ENCODE data around the gene SLAIN2. TPM values are rescaled to one million over a fixed set of nuclear protein-coding genes. Genes with fewer than 3 reads are reported as not detected.
"Not testable (repeated sequence)": the region's sequence is repeated elsewhere in the genome, so short reads cannot be mapped to it uniquely, and the experiment has no call there.

SLAIN2 gene
- total RNA-seq, 1 donor from 2014 or later, result 42.8 TPM

GRCh38 chr4:48446642-48447041, 105.3 kb downstream of the SLAIN2 start:
- TF ChIP-seq, protein P1, sequence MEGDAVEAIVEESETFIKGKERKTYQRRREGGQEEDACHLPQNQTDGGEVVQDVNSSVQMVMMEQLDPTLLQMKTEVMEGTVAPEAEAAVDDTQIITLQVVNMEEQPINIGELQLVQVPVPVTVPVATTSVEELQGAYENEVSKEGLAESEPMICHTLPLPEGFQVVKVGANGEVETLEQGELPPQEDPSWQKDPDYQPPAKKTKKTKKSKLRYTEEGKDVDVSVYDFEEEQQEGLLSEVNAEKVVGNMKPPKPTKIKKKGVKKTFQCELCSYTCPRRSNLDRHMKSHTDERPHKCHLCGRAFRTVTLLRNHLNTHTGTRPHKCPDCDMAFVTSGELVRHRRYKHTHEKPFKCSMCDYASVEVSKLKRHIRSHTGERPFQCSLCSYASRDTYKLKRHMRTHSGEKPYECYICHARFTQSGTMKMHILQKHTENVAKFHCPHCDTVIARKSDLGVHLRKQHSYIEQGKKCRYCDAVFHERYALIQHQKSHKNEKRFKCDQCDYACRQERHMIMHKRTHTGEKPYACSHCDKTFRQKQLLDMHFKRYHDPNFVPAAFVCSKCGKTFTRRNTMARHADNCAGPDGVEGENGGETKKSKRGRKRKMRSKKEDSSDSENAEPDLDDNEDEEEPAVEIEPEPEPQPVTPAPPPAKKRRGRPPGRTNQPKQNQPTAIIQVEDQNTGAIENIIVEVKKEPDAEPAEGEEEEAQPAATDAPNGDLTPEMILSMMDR (conservative IDR thresholded peaks at IDR 0.05; ENCODE audit: low read depth, low read length), result no peak
- no peak for DNase-seq (ENCODE audit: low read depth)
- H3K4me3 ChIP-seq (ENCODE audit: low read depth, low read length), result no peak overlapping the region

DNA sequence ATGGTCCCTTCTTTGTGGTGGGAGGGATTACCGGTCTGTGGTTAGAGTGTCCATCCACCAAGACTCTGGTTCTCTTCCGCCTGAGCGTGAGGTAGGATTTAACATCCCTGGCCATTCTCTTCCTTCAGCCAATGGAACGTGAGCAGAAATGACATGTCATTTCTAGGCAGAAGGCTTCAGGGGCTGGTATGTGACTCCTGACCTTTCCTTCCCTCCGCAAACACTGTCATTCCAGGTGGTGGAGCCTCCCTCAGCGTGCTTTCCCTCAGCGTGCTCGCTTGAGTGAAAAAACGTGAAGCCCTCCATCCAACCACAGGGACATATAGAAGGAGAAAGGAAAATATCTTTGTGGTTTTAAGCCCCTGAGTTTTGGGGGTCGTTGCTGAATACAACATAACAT, 107.8 kb downstream of the SLAIN2 start:
- no peak overlapping the region for H3K4me3 ChIP-seq (ENCODE audit: low read depth, low read length)
- DNase-seq (ENCODE audit: low read depth), result no peak
- TF ChIP-seq, protein P1 (conservative IDR thresholded peaks at IDR 0.05; ENCODE audit: low read depth, low read length), result no peak

GRCh38 chr4:48450740-48451139, 109.4 kb downstream of the SLAIN2 start:
- DNase-seq (ENCODE audit: low read depth), result no peak
- TF ChIP-seq, protein P1 (conservative IDR thresholded peaks at IDR 0.05; ENCODE audit: low read depth, low read length), result no peak
- H3K4me3 ChIP-seq (ENCODE audit: low read depth, low read length), result no peak overlapping the region

GRCh38 chr4:48451656-48452055, 110.3 kb downstream of the SLAIN2 start:
- peak; percentile 1 for DNase-seq (ENCODE audit: low read depth)

DNA sequence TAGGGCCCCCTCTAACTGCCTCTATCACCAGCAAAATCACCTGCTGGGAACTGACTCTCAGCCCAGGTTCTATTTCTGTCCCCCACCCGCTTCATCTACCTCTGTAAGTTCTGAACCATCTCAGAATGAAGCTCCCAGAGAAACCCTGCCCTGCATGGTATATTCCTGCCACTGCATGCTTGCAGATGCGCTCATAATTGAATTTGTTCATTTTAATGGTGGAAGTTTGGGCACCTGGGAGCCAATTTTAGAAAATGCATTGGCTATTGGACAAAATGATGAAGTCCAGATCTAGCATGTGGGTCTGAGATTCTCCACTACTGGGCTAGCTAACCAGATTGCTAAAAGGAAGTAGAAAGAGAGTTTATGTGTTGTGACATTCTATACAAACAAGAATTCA, 113.3 kb downstream of the SLAIN2 start:
- no peak overlapping the region for H3K4me3 ChIP-seq (ENCODE audit: low read depth, low read length)

More at GRCh38 chr4:48451656-48452055, 110.3 kb downstream of the SLAIN2 start:
- not testable (repeated sequence) for H3K4me3 ChIP-seq (ENCODE audit: low read depth, low read length)

GRCh38 chr4:48461000-48461399, 119.7 kb downstream of the SLAIN2 start:
- no peak for DNase-seq (ENCODE audit: low read depth)
- TF ChIP-seq, protein P1 (conservative IDR thresholded peaks at IDR 0.05; ENCODE audit: low read depth, low read length), result no peak
- H3K4me3 ChIP-seq (ENCODE audit: low read depth, low read length), result no peak overlapping the region

More for the DNA sequence above, 113.3 kb downstream of the SLAIN2 start:
- DNase-seq (ENCODE audit: low read depth), result no peak
- TF ChIP-seq, protein P1 (conservative IDR thresholded peaks at IDR 0.05; ENCODE audit: low read depth, low read length), result no peak

DNA sequence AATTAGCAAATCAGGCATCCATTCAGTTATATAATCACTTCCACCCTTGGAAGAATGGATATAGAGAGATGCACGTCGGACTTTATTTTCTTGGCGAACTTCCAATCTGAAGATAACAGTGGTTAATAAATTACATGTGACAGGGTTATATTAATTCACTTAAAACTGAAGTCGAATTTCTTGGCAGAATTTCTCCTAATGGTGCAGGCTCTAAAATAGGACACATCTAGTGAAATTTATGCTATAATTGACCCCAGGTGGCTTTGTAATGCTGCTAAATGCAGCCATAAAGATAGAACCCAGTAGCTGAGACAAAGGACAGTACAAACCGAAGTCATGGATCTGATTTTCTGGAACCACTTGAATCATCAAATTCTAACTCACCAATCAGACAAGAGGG, 121.0 kb downstream of the SLAIN2 start:
- TF ChIP-seq, protein P1 (conservative IDR thresholded peaks at IDR 0.05; ENCODE audit: low read depth, low read length), result no peak
- DNase-seq (ENCODE audit: low read depth), result no peak
- H3K4me3 ChIP-seq (ENCODE audit: low read depth, low read length), result no peak overlapping the region
